Tibial nerve (tissue), 4 donors: ENCODE results near the gene ANKRD23.

Experiments used
- EP300 ChIP-seq, 2 donors: sonication (generic); formaldehyde crosslinking; IDR thresholded peaks; one replicate each; pipeline ENCODE4 v1.6.1; 2017; ENCODE audit warnings: antibody characterized with exemption in 2 of 2, mild to moderate bottlenecking in 1 of 2
- POLR2A ChIP-seq, 2 donors: fragments of 450-650 bp; IDR thresholded peaks; one replicate each; pipeline ENCODE4 v1.6.1; 2017; ENCODE audit warnings: antibody characterized with exemption in 2 of 2, mild to moderate bottlenecking in 2 of 2, moderate library complexity in 2 of 2
- TF ChIP-seq, protein P1 (sequence below), 5 experiments: fragments of 200-600 bp in 3 of 5; fragments of 450-650 bp in 2 of 5; sonication (generic) in 3 of 5; IDR thresholded peaks; one replicate each; pipeline ENCODE4 v1.5.1; 2016 to 2019; ENCODE audit warnings: antibody characterized with exemption in 5 of 5, mild to moderate bottlenecking in 3 of 5, moderate library complexity in 2 of 5

DNA sequence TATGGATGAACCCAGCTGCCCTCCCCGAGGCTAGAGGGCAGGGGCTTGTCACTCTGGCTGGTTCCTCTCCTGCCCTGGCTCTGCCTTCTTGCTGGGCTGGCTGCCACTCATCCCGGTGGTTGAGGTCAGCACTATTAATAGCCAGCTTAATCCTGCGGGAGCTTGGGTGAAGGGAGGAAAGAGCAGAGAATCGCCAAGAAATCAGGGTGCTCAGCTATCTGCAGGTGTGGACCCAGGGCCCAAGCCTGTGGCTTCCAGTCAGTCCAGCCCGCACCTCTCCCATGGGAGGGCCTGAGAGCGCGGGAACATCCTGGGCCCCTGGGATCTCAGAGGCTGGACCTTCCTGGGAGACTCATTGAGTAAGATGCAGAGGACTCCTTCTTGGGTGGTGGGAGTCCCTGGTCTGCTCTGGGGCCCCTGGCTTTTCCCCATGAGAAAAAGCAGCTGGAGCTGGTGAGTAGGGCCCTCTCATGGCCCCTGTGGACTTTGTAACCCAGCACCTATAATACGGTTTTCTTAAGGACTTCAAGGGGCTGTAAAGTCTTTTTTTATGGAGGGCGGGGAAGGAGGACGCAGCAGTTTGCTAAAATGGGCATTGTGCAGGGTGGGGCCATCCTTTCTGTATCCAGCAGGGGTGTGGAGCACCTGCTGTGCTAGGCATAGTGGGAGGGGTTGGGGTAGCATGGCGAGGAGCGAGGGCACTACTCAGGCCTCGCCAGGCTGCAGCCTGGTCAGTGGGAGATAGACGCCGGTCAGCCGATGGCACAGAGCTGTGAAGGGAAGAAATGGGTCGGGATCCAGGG, 55.2 kb downstream of the ANKRD23 start:
- TF ChIP-seq, protein P1, sequence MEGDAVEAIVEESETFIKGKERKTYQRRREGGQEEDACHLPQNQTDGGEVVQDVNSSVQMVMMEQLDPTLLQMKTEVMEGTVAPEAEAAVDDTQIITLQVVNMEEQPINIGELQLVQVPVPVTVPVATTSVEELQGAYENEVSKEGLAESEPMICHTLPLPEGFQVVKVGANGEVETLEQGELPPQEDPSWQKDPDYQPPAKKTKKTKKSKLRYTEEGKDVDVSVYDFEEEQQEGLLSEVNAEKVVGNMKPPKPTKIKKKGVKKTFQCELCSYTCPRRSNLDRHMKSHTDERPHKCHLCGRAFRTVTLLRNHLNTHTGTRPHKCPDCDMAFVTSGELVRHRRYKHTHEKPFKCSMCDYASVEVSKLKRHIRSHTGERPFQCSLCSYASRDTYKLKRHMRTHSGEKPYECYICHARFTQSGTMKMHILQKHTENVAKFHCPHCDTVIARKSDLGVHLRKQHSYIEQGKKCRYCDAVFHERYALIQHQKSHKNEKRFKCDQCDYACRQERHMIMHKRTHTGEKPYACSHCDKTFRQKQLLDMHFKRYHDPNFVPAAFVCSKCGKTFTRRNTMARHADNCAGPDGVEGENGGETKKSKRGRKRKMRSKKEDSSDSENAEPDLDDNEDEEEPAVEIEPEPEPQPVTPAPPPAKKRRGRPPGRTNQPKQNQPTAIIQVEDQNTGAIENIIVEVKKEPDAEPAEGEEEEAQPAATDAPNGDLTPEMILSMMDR (IDR thresholded peaks at IDR 0.05), result no peak
- TF ChIP-seq EP300 (IDR thresholded peaks at IDR 0.05) (no peak), POLR2A (IDR thresholded peaks at IDR 0.05) (no peak)
